HepG2 (cell line): ENCODE results near the gene TBC1D19. TPM values are rescaled to one million over a fixed set of nuclear protein-coding genes. Genes with fewer than 3 reads are reported as not detected.

Experiments
- ATAC-seq: fragments of 200-7000 bp; cut with Tn5 transposase; 3 replicates; pipeline ENCODE4 v1.9.1; 2020; ENCODE audit warnings: mild to moderate bottlenecking, moderate library complexity
- BruUV-seq: library from RNA; stranded (reverse); fragments of 400-500 nt; replicated peaks from 2 replicates; lab custom pipeline; 2021; lab: Mats Ljungman, UMichigan
- CTCF ChIA-PET: fragments of 300-600 bp; formaldehyde crosslinking; extraction: SDS; loops from one replicate; lab custom pipeline; 2021; ENCODE audit warnings: low total read pairs, inconsistent platforms, low intra/inter-chr PET ratio; lab: Yijun Ruan, JAX
- POLR2A ChIA-PET: fragments of 350-600 bp; sonication (Branson Sonifier 250); formaldehyde crosslinking; loops from one replicate; lab custom pipeline; 2020; ENCODE audit warnings: antibody characterized with exemption, inconsistent platforms; lab: Yijun Ruan, JAX
- DNase-seq: peaks from one replicate; pipeline ENCODE4 v3.0.0-alpha.2; 2015; ENCODE audit warnings: low spot score
- FAIRE-seq: peaks from 3 replicates; lab custom pipeline; 2011; peaks lifted over from hg19 to GRCh38; lab: Jason Lieb, UNC
- H2AFZ ChIP-seq: one replicate; pipeline ENCODE4 v1.6.1; 2011; ENCODE audit warnings: low read length, inconsistent platforms
- H3K27ac ChIP-seq: fragments of 300-600 bp; 3 replicates; pipeline ENCODE4 v1.8.0; 2011; ENCODE audit warnings: mixed run types, mild to moderate bottlenecking, mixed read lengths, low read length, inconsistent platforms; ENCODE audit not compliant: insufficient read depth; ENCODE audit errors: extremely low read length
- H3K27me3 ChIP-seq, 2 experiments: fragments of 200-600 bp in 1 of 2; 2 replicates in 1 of 2; 3 replicates in 1 of 2; pipeline versions ENCODE4 v1.6.0 to v1.8.0; 2011; ENCODE audit warnings: low read length in 2 of 2, mild to moderate bottlenecking in 2 of 2, moderate library complexity in 2 of 2, inconsistent platforms in 1 of 2; ENCODE audit not compliant: insufficient read depth in 2 of 2, control insufficient read depth in 1 of 2
- H3K36me3 ChIP-seq, 2 experiments: fragments of 200-600 bp in 1 of 2; replicated peaks in 1 of 2; 2 replicates in 1 of 2; 3 replicates in 1 of 2; pipeline versions ENCODE4 v1.5.1 to v1.8.0; 2011; ENCODE audit warnings: low read length in 2 of 2, inconsistent platforms in 1 of 2; ENCODE audit not compliant: insufficient read depth in 2 of 2, control insufficient read depth in 1 of 2
- H3K4me1 ChIP-seq: 2 replicates; pipeline ENCODE4 v1.5.1; 2012; ENCODE audit warnings: low read length, inconsistent platforms; ENCODE audit not compliant: insufficient read depth
- H3K4me2 ChIP-seq: 2 replicates; pipeline ENCODE4 v1.6.0; 2011; ENCODE audit warnings: low read depth, low read length, inconsistent platforms
- H3K4me3 ChIP-seq, 3 experiments: fragments of 200-600 bp in 1 of 3; sonication (generic), shearing (Covaris generic) in 1 of 3; replicated peaks in 1 of 3; 2 replicates each; pipeline ENCODE4 v1.5.1; 2011 to 2016; ENCODE audit warnings: low read length in 3 of 3, inconsistent platforms in 2 of 3, low read depth in 2 of 3, mild to moderate bottlenecking in 2 of 3, control low read depth in 1 of 3, mixed read lengths in 1 of 3; ENCODE audit not compliant: insufficient read depth in 1 of 3
- H3K79me2 ChIP-seq: one replicate; pipeline ENCODE4 v1.6.1; 2011; ENCODE audit warnings: low read length, inconsistent platforms; ENCODE audit not compliant: insufficient read depth
- H3K9ac ChIP-seq: 2 replicates; pipeline ENCODE4 v1.6.0; 2011; ENCODE audit warnings: mild to moderate bottlenecking, low read depth, low read length, inconsistent platforms; ENCODE audit not compliant: insufficient read depth
- H3K9me3 ChIP-seq: 2 replicates; pipeline ENCODE4 v1.5.1; 2012; ENCODE audit warnings: mild to moderate bottlenecking, low read length
- H4K20me1 ChIP-seq: 2 replicates; pipeline ENCODE4 v1.6.0; 2011; ENCODE audit warnings: inconsistent platforms, mild to moderate bottlenecking, low read length, moderate library complexity; ENCODE audit not compliant: insufficient read depth
- CEBPB ChIP-seq: IDR thresholded peaks from 2 replicates; pipeline ENCODE4 v1.6.1; 2011; ENCODE audit warnings: low read depth, low read length, improper control_type of control experiment, borderline replicate concordance
- GABPB1 ChIP-seq: IDR thresholded peaks from 2 replicates; pipeline ENCODE4 v1.6.1; 2016; ENCODE audit warnings: mild to moderate bottlenecking, missing genetic modification reagents, moderate library complexity, missing compliant biosample characterization
- GPN1 ChIP-seq: sonication (generic); formaldehyde crosslinking; IDR thresholded peaks from 2 replicates; pipeline ENCODE4 v1.5.1; 2020; ENCODE audit warnings: missing genetic modification reagents, borderline replicate concordance
- IRX3 ChIP-seq: sonication (generic); formaldehyde crosslinking; IDR thresholded peaks from 2 replicates; pipeline ENCODE4 v1.8.1; 2023; ENCODE audit warnings: mild to moderate bottlenecking, low read depth, missing genetic modification reagents, borderline replicate concordance
- MXD4 ChIP-seq: IDR thresholded peaks from 2 replicates; pipeline ENCODE4 v1.6.1; 2016; ENCODE audit warnings: mild to moderate bottlenecking, missing biosample characterization, missing genetic modification reagents
- NPAS2 ChIP-seq: sonication (generic); formaldehyde crosslinking; IDR thresholded peaks from 2 replicates; pipeline ENCODE4 v1.8.0; 2022; ENCODE audit warnings: mild to moderate bottlenecking, missing genetic modification reagents, borderline replicate concordance
- SAP130 ChIP-seq: IDR thresholded peaks from 2 replicates; pipeline ENCODE4 v1.6.1; 2016; ENCODE audit warnings: low read depth
- XRCC5 ChIP-seq: fragments of 200-400 bp; formaldehyde crosslinking; optimal IDR thresholded peaks from 2 replicates; pipeline ENCODE3; 2017; ENCODE audit warnings: mild to moderate bottlenecking, low read length
- ZMAT3 ChIP-seq: sonication (generic); formaldehyde crosslinking; conservative IDR thresholded peaks from 2 replicates; pipeline ENCODE4 v1.7.0; 2021; ENCODE audit warnings: missing genetic modification reagents
- ZNF10 ChIP-seq: sonication (generic); formaldehyde crosslinking; IDR thresholded peaks from 2 replicates; pipeline ENCODE4 v1.4.0; 2020; ENCODE audit warnings: mild to moderate bottlenecking, low read depth, missing genetic modification reagents, borderline replicate concordance
- ZNF251 ChIP-seq: sonication (generic); formaldehyde crosslinking; IDR thresholded peaks from 2 replicates; pipeline ENCODE4 v1.9.0; 2021; ENCODE audit warnings: mild to moderate bottlenecking, missing genetic modification reagents
- ZNF703 ChIP-seq: sonication (generic); formaldehyde crosslinking; IDR thresholded peaks from 2 replicates; pipeline ENCODE4 v1.5.1; 2020; ENCODE audit warnings: missing genetic modification reagents, mild to moderate bottlenecking, moderate library complexity, borderline replicate concordance
- ZNF792 ChIP-seq: IDR thresholded peaks from 2 replicates; pipeline ENCODE4 v1.6.1; 2016
- in situ Hi-C: cut with HindIII; loops from 2 replicates; pipeline ENCODE4 v1.10.0; 2017; ENCODE audit warnings: low pct_unique_long_range_greater_than_20kb; ENCODE audit not compliant: extremely low pct_ligation_motif_present
- intact Hi-C: fragments of 100-400 bp; cut with micrococcal nuclease; formaldehyde crosslinking; loops from one replicate; pipeline ENCODE4 v1.10.0; 2022; ENCODE audit not compliant: unreplicated experiment
- polyA plus RNA-seq, 8 experiments: library from polyadenylated mRNA; depleted of rRNA in 3 of 8; stranded (reverse) in 7 of 8; unstranded in 1 of 8; fragments of >200 nt; fragmentation: Illumina TruSeq in 4 of 8; extraction: Trizol in 4 of 8; gene quantifications; 2 replicates each; pipeline versions ENCODE4 v1.2.1 to v1.2.3, GENCODE V29; 2011 to 2016; ENCODE audit warnings: low read depth in 4 of 8, missing spikeins in 1 of 8, mixed read lengths in 1 of 8; ENCODE audit not compliant: insufficient read depth in 1 of 8
- total RNA-seq, 5 experiments: library from RNA; depleted of rRNA; stranded (reverse); fragments of >200 nt; fragmentation: Illumina TruSeq; extraction: Trizol; gene quantifications; 2 replicates each; pipeline ENCODE4 v1.2.3, GENCODE V29; 2016; ENCODE audit warnings: low read depth in 1 of 5
- TF ChIP-seq, protein P1 (sequence below): sonication (generic); formaldehyde crosslinking; IDR thresholded peaks from 2 replicates; pipeline ENCODE4 v1.9.0; 2021; ENCODE audit warnings: mild to moderate bottlenecking, missing genetic modification reagents
- TF ChIP-seq, protein P2 (sequence below): sonication (generic); formaldehyde crosslinking; IDR thresholded peaks from 2 replicates; pipeline ENCODE4 v1.5.0; 2020; ENCODE audit warnings: missing genetic modification reagents, mild to moderate bottlenecking, borderline replicate concordance
- TF ChIP-seq, protein P3 (sequence below): sonication (generic); formaldehyde crosslinking; IDR thresholded peaks from 2 replicates; pipeline ENCODE4 v1.5.1; 2020; ENCODE audit warnings: mild to moderate bottlenecking, missing genetic modification reagents

TBC1D19 gene
- total and polyA plus RNA-seq, 2 of the 13 experiments (the other 11 are each of a cell fraction or from before 2014, with no cell fraction given), result 1.6 to 3.5 TPM

DNA sequence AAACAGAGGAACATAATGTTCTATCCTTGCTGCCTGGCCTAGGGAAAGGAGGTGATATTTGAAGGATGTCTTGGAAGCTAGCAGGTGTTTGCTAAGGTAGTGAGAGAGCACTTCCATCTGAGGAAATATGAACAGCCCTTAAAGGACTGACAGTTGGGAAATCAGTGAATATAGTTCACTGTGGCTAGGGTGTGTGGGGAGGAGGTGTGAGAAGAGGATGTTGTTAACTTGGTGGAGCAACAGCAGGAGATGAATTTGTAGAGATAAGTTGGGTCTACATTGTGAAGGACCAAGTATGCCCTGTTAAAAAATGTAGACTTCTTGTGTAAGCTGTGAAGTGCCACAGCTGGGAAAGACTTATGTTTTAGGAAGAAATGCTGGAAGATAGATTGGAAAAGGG lies 25.5 kb downstream of the TBC1D19 start:
- no peaks in the 10 kb centered on the region for H3K4me1 ChIP-seq
- no peak overlapping the region for H2AFZ ChIP-seq
- ATAC-seq (no peak), FAIRE-seq (no peak), DNase-seq (no peak)
- no peak overlapping the region for H3K9ac ChIP-seq
- BruUV-seq, result no TSS peak
- H4K20me1 ChIP-seq, result no peaks in the 10 kb centered on the region
- H3K36me3 ChIP-seq, result no peaks in the 10 kb centered on the region
- ChIA-PET CTCF (no interaction called here), POLR2A (no interaction called here)
- H3K79me2 ChIP-seq, result no peaks in the 10 kb centered on the region
- intact Hi-C loops, result no loop called here
- H3K4me2 ChIP-seq, result no peak overlapping the region
- H3K27me3 ChIP-seq, result no peaks in the 10 kb centered on the region
- no peaks in the 10 kb centered on the region for H3K9me3 ChIP-seq
- in situ Hi-C loops, result no loop called here
- no peak overlapping the region for H3K27ac ChIP-seq
- no peak overlapping the region for H3K4me3 ChIP-seq
- TF ChIP-seq XRCC5 (no peak), SAP130 (CRISPR knock-in tag) (no peak), IRX3 (CRISPR knock-in tag) (no peak), ZNF792 (no peak), ZNF10 (no peak), ZNF251 (CRISPR knock-in tag) (no peak), ZMAT3 (CRISPR knock-in tag) (no peak), CEBPB (no peak), GPN1 (CRISPR knock-in tag) (no peak), GABPB1 (CRISPR knock-in tag) (no peak), MXD4 (no peak), ZNF703 (CRISPR knock-in tag) (no peak), NPAS2 (no peak)
- TF ChIP-seq, protein P1, sequence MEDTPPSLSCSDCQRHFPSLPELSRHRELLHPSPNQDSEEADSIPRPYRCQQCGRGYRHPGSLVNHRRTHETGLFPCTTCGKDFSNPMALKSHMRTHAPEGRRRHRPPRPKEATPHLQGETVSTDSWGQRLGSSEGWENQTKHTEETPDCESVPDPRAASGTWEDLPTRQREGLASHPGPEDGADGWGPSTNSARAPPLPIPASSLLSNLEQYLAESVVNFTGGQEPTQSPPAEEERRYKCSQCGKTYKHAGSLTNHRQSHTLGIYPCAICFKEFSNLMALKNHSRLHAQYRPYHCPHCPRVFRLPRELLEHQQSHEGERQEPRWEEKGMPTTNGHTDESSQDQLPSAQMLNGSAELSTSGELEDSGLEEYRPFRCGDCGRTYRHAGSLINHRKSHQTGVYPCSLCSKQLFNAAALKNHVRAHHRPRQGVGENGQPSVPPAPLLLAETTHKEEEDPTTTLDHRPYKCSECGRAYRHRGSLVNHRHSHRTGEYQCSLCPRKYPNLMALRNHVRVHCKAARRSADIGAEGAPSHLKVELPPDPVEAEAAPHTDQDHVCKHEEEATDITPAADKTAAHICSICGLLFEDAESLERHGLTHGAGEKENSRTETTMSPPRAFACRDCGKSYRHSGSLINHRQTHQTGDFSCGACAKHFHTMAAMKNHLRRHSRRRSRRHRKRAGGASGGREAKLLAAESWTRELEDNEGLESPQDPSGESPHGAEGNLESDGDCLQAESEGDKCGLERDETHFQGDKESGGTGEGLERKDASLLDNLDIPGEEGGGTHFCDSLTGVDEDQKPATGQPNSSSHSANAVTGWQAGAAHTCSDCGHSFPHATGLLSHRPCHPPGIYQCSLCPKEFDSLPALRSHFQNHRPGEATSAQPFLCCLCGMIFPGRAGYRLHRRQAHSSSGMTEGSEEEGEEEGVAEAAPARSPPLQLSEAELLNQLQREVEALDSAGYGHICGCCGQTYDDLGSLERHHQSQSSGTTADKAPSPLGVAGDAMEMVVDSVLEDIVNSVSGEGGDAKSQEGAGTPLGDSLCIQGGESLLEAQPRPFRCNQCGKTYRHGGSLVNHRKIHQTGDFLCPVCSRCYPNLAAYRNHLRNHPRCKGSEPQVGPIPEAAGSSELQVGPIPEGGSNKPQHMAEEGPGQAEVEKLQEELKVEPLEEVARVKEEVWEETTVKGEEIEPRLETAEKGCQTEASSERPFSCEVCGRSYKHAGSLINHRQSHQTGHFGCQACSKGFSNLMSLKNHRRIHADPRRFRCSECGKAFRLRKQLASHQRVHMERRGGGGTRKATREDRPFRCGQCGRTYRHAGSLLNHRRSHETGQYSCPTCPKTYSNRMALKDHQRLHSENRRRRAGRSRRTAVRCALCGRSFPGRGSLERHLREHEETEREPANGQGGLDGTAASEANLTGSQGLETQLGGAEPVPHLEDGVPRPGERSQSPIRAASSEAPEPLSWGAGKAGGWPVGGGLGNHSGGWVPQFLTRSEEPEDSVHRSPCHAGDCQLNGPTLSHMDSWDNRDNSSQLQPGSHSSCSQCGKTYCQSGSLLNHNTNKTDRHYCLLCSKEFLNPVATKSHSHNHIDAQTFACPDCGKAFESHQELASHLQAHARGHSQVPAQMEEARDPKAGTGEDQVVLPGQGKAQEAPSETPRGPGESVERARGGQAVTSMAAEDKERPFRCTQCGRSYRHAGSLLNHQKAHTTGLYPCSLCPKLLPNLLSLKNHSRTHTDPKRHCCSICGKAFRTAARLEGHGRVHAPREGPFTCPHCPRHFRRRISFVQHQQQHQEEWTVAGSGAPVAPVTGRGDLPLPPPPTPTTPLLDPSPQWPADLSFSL (CRISPR knock-in tag), result no peak
- TF ChIP-seq, protein P2, sequence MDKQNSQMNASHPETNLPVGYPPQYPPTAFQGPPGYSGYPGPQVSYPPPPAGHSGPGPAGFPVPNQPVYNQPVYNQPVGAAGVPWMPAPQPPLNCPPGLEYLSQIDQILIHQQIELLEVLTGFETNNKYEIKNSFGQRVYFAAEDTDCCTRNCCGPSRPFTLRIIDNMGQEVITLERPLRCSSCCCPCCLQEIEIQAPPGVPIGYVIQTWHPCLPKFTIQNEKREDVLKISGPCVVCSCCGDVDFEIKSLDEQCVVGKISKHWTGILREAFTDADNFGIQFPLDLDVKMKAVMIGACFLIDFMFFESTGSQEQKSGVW (CRISPR knock-in tag), result no peak
- TF ChIP-seq, protein P3, sequence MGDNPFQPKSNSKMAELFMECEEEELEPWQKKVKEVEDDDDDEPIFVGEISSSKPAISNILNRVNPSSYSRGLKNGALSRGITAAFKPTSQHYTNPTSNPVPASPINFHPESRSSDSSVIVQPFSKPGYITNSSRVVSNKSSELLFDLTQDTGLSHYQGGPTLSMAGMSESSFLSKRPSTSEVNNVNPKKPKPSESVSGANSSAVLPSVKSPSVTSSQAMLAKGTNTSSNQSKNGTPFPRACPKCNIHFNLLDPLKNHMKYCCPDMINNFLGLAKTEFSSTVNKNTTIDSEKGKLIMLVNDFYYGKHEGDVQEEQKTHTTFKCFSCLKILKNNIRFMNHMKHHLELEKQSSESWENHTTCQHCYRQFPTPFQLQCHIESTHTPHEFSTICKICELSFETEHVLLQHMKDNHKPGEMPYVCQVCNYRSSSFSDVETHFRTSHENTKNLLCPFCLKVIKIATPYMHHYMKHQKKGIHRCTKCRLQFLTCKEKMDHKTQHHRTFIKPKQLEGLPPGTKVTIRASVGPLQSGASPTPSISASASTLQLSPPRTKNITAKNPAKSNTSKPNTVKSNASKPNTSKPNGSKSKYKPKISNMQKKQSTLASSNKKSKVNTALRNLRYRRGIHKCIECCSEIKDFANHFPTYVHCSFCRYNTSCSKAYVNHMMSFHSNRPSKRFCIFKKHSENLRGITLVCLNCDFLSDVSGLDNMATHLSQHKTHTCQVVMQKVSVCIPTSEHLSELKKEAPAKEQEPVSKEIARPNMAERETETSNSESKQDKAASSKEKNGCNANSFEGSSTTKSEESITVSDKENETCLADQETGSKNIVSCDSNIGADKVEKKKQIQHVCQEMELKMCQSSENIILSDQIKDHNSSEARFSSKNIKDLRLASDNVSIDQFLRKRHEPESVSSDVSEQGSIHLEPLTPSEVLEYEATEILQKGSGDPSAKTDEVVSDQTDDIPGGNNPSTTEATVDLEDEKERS (CRISPR knock-in tag), result no peak
